HEK293 (cell line): ENCODE data around the gene CACNA1B.
A peak's percentile ranks its signal among the peaks of the same experiment; 100 is the strongest.

Experiments
- CTCF ChIA-PET: fragments of 350-600 bp; formaldehyde crosslinking; extraction: SDS; loops from one replicate; lab custom pipeline; 2021; ENCODE audit warnings: antibody characterized with exemption; lab: Yijun Ruan, JAX
- POLR2A ChIA-PET: fragments of 300-600 bp; formaldehyde crosslinking; extraction: SDS; loops from one replicate; lab custom pipeline; 2020; ENCODE audit warnings: antibody characterized with exemption, inconsistent platforms; lab: Yijun Ruan, JAX
- H3K27ac ChIP-seq: fragments of 200-500 bp; sonication (Bioruptor generic); 2 replicates; pipeline ENCODE4 v1.5.1; 2014; ENCODE audit warnings: low read depth, low read length, control low read depth, inconsistent platforms; ENCODE audit errors: extremely low read depth
- H3K36me3 ChIP-seq, 2 experiments: fragments of 200-500 bp in 1 of 2; sonication (Bioruptor generic) in 1 of 2; 1 replicate in 1 of 2; 2 replicates in 1 of 2; pipeline ENCODE4 v1.5.1; 2014 to 2017; ENCODE audit warnings: inconsistent platforms in 2 of 2, low read length in 2 of 2; ENCODE audit not compliant: control insufficient read depth in 2 of 2, insufficient read depth in 1 of 2
- H3K4me1 ChIP-seq: fragments of 200-500 bp; sonication (Bioruptor generic); 2 replicates; pipeline ENCODE4 v1.5.1; 2014; ENCODE audit warnings: mild to moderate bottlenecking, low read length, inconsistent platforms; ENCODE audit not compliant: control insufficient read depth, insufficient read depth
- H3K4me3 ChIP-seq: 2 replicates; pipeline ENCODE4 v1.5.1; 2011; ENCODE audit warnings: low read depth, mild to moderate bottlenecking, control low read depth, low read length, moderate library complexity
- H3K9me3 ChIP-seq: fragments of 200-500 bp; sonication (Bioruptor generic); 2 replicates; pipeline ENCODE4 v1.5.1; 2014; ENCODE audit warnings: low read depth, low read length, inconsistent platforms; ENCODE audit not compliant: control insufficient read depth, insufficient read depth
- ATF2 ChIP-seq: fragments of 450-650 bp; formaldehyde crosslinking; IDR thresholded peaks from 2 replicates; pipeline ENCODE4 v1.5.1; 2016; ENCODE audit warnings: missing biosample characterization, missing genetic modification characterization, low read depth
- GLIS1 ChIP-seq: fragments of 450-650 bp; formaldehyde crosslinking; IDR thresholded peaks from 2 replicates; pipeline ENCODE4 v1.5.1; 2016; ENCODE audit warnings: missing biosample characterization, missing genetic modification characterization
- REST ChIP-seq: fragments of 450-650 bp; formaldehyde crosslinking; IDR thresholded peaks from 2 replicates; pipeline ENCODE4 v1.5.1; 2016; ENCODE audit warnings: missing biosample characterization, missing genetic modification characterization
- SETDB1 ChIP-seq: IDR thresholded peaks from one replicate; pipeline ENCODE4 v1.6.1; 2017; ENCODE audit warnings: mild to moderate bottlenecking, low read length, moderate library complexity, mixed read lengths; ENCODE audit not compliant: insufficient read length
- ZNF211 ChIP-seq: fragments of 450-650 bp; formaldehyde crosslinking; IDR thresholded peaks from 2 replicates; pipeline ENCODE4 v1.5.1; 2016; ENCODE audit warnings: low read depth, missing biosample characterization, missing genetic modification characterization
- ZNF24 ChIP-seq: fragments of 450-650 bp; formaldehyde crosslinking; IDR thresholded peaks from 2 replicates; pipeline ENCODE4 v1.5.1; 2016; ENCODE audit warnings: missing biosample characterization, missing genetic modification characterization
- ZNF26 ChIP-seq: fragments of 450-650 bp; formaldehyde crosslinking; IDR thresholded peaks from 2 replicates; pipeline ENCODE4 v1.5.1; 2016; ENCODE audit warnings: missing biosample characterization, missing genetic modification characterization
- ZNF48 ChIP-seq: fragments of 450-650 bp; formaldehyde crosslinking; IDR thresholded peaks from 2 replicates; pipeline ENCODE4 v1.5.1; 2016; ENCODE audit warnings: missing biosample characterization, missing genetic modification characterization
- ZNF561 ChIP-seq: fragments of 450-650 bp; IDR thresholded peaks from 2 replicates; pipeline ENCODE4 v1.5.1; 2018; ENCODE audit warnings: missing biosample characterization, missing genetic modification characterization, borderline replicate concordance
- ZNF670 ChIP-seq: fragments of 450-650 bp; formaldehyde crosslinking; IDR thresholded peaks from 2 replicates; pipeline ENCODE4 v1.5.1; 2016; ENCODE audit warnings: missing biosample characterization, missing genetic modification characterization, low read depth
- ZNF707 ChIP-seq: fragments of 450-650 bp; formaldehyde crosslinking; IDR thresholded peaks from 2 replicates; pipeline ENCODE4 v1.5.1; 2016; ENCODE audit warnings: missing biosample characterization, missing genetic modification characterization
- ZNF776 ChIP-seq: fragments of 450-650 bp; formaldehyde crosslinking; IDR thresholded peaks from 2 replicates; pipeline ENCODE4 v1.5.0; 2017; ENCODE audit warnings: missing biosample characterization, missing genetic modification characterization, borderline replicate concordance
- ZNF792 ChIP-seq: fragments of 450-650 bp; formaldehyde crosslinking; IDR thresholded peaks from 2 replicates; pipeline ENCODE4 v1.5.1; 2016; ENCODE audit warnings: missing biosample characterization, missing genetic modification characterization
- ZNF830 ChIP-seq: fragments of 450-650 bp; IDR thresholded peaks from 2 replicates; pipeline ENCODE4 v1.5.0; 2018; ENCODE audit warnings: missing biosample characterization, missing genetic modification characterization, low read depth, mild to moderate bottlenecking, moderate library complexity
- ZSCAN5A ChIP-seq: fragments of 450-650 bp; formaldehyde crosslinking; IDR thresholded peaks from 2 replicates; pipeline ENCODE4 v1.5.1; 2016; ENCODE audit warnings: missing biosample characterization, missing genetic modification characterization

CACNA1B gene

GRCh38 chr9:137851516-137852267 is 25.9 kb upstream of the CACNA1B start (continued):
- no peak for TF ChIP-seq REST (tag by site-specific recombination)
- TF ChIP-seq ZNF707 = no peak
- no peak for TF ChIP-seq ZNF830 (tag by site-specific recombination)
- no peak for TF ChIP-seq ZSCAN5A

- Histone ChIP-seq H3K27ac (no peak overlapping the region), H3K9me3 (no peaks in the 10 kb centered on the region), H3K4me3 (no peak overlapping the region), H3K4me1 (no peaks in the 10 kb centered on the region), H3K36me3 (no peaks in the 10 kb centered on the region)
- TF ChIP-seq ZNF670 (no peak), SETDB1 (peak; percentile 94), ATF2 (tag by site-specific recombination) (0 out of 2 replicates have a peak, but pooled peaks have one; percentile 10), ZNF776 (tag by site-specific recombination) (no peak), ZNF24 (tag by site-specific recombination) (no peak)
- ChIA-PET POLR2A (no interaction called here), CTCF (interaction anchor here (0.7 kb wide), 1 partner anchor 119 kb away, joined by 3 read pairs; no protein-coding TSS in a partner anchor)
Observed at GRCh38 chr9:137853392-137853995, 24.1 kb upstream of the CACNA1B start.

GRCh38 chr9:137860361-137860760 is 17.2 kb upstream of the CACNA1B start:
- Histone ChIP-seq H3K9me3 (no peaks in the 10 kb centered on the region), H3K4me1 (no peaks in the 10 kb centered on the region), H3K27ac (no peak overlapping the region)
- TF ChIP-seq SETDB1 (peak; percentile 53), ZNF792 (no peak), GLIS1 (no peak), ZNF26 (peak; percentile 99), ZNF48 (tag by site-specific recombination) (no peak), ZNF561 (tag by site-specific recombination) (no peak), ZNF211 (tag by site-specific recombination) (no peak)
- TF ChIP-seq, all 188 proteins: peak for 2
- CTCF ChIA-PET = interaction anchor here (0.6 kb wide), 1 partner anchor 279 kb away, joined by 4 read pairs; no protein-coding TSS in a partner anchor
- Histone ChIP-seq H3K36me3 (no peaks in the 10 kb centered on the region), H3K4me3 (no peak overlapping the region)
- POLR2A ChIA-PET = no interaction called here
